GM23338 (cell line): Measurements from ENCODE around the gene GPR39. TPM values are rescaled to one million over a fixed set of nuclear protein-coding genes. Genes with fewer than 3 reads are reported as not detected.
A peak's percentile ranks its signal among the peaks of the same experiment; 100 is the strongest.

ENCODE experiments used
- ATAC-seq: fragments of 200-7000 bp; cut with Tn5 transposase; 3 replicates; pipeline ENCODE4 v1.9.1; 2020
- DNase-seq: peaks from one replicate; pipeline ENCODE4 v3.0.0-alpha.2; 2015; ENCODE audit warnings: low spot score
- H2AFZ ChIP-seq: fragments of 200-600 bp; sonication (generic); 2 replicates; pipeline ENCODE4 v1.8.0; 2016; ENCODE audit warnings: antibody characterized with exemption, mild to moderate bottlenecking, moderate library complexity
- H3F3A ChIP-seq: fragments of 200-600 bp; sonication (generic); replicated peaks from 2 replicates; pipeline ENCODE4 v1.8.0; 2017; ENCODE audit warnings: antibody characterized with exemption, mixed run types, low read depth
- H3K27ac ChIP-seq: fragments of 200-600 bp; sonication (generic); 2 replicates; pipeline ENCODE4 v1.6.1; 2016; ENCODE audit warnings: low read depth
- H3K27me3 ChIP-seq: fragments of 200-600 bp; sonication (generic); 2 replicates; pipeline ENCODE4 v1.8.0; 2016; ENCODE audit warnings: mild to moderate bottlenecking, mixed run types, moderate library complexity; ENCODE audit not compliant: insufficient read depth
- H3K36me3 ChIP-seq: fragments of 200-600 bp; sonication (generic); 2 replicates; pipeline ENCODE4 v1.8.0; 2016; ENCODE audit warnings: mild to moderate bottlenecking; ENCODE audit not compliant: insufficient read depth
- H3K4me1 ChIP-seq: fragments of 200-600 bp; sonication (generic); 2 replicates; pipeline ENCODE4 v1.8.0; 2016; ENCODE audit warnings: mild to moderate bottlenecking, moderate library complexity; ENCODE audit not compliant: insufficient read depth
- H3K4me2 ChIP-seq: fragments of 200-600 bp; sonication (generic); 2 replicates; pipeline ENCODE4 v1.7.1; 2017; ENCODE audit warnings: mixed run types
- H3K4me3 ChIP-seq: fragments of 200-600 bp; sonication (generic); 2 replicates; pipeline ENCODE4 v1.6.1; 2016; ENCODE audit warnings: mixed run types
- H3K79me2 ChIP-seq: fragments of 200-600 bp; sonication (generic); replicated peaks from 2 replicates; pipeline ENCODE4 v1.8.0; 2017; ENCODE audit warnings: mild to moderate bottlenecking; ENCODE audit not compliant: insufficient read depth
- H3K9me2 ChIP-seq: fragments of 200-600 bp; sonication (generic); 2 replicates; pipeline ENCODE4 v1.8.0; 2017; ENCODE audit not compliant: insufficient read depth
- H4K20me1 ChIP-seq: fragments of 200-600 bp; sonication (generic); replicated peaks from 2 replicates; pipeline ENCODE4 v1.8.0; 2017; ENCODE audit warnings: mild to moderate bottlenecking; ENCODE audit not compliant: insufficient read depth
- H3K27ac Mint-ChIP-seq: 2 replicates; pipeline ENCODE4 v1.8.0; 2020; ENCODE audit warnings: inconsistent platforms, mild to moderate bottlenecking, moderate library complexity, mixed read lengths
- H3K27me3 Mint-ChIP-seq: 3 replicates; pipeline ENCODE4 v1.8.0; 2022; ENCODE audit warnings: low read depth, mild to moderate bottlenecking, moderate library complexity, mixed read lengths, inconsistent platforms; ENCODE audit not compliant: insufficient read depth, poor library complexity
- H3K36me3 Mint-ChIP-seq: 3 replicates; pipeline ENCODE4 v1.8.0; 2021; ENCODE audit warnings: low read depth, mild to moderate bottlenecking, inconsistent platforms, moderate library complexity, mixed read lengths
- H3K4me1 Mint-ChIP-seq: 3 replicates; pipeline ENCODE4 v1.8.0; 2020; ENCODE audit warnings: mild to moderate bottlenecking, inconsistent platforms, mixed read lengths
- H3K4me3 Mint-ChIP-seq: 3 replicates; pipeline ENCODE4 v1.8.0; 2021; ENCODE audit warnings: moderate library complexity, mild to moderate bottlenecking, inconsistent platforms, mixed read lengths
- H3K9me3 Mint-ChIP-seq: 3 replicates; pipeline ENCODE4 v1.8.0; 2020; ENCODE audit warnings: moderate library complexity, mild to moderate bottlenecking, inconsistent platforms, mixed read lengths
- CREB1 ChIP-seq: fragments of 250-450 bp; sonication (Bioruptor Pico); IDR thresholded peaks from 2 replicates; pipeline ENCODE4 v1.5.0; 2020; ENCODE audit warnings: low read depth, mild to moderate bottlenecking, moderate library complexity
- CTCF ChIP-seq, 2 experiments: fragments of 200-600 bp in 1 of 2; sonication (generic) in 1 of 2; conservative IDR thresholded peaks; 2 replicates each; pipeline versions ENCODE4 v1.5.1 to v1.6.1; 2016 to 2017; ENCODE audit warnings: antibody characterized with exemption in 2 of 2, low read depth in 2 of 2, mild to moderate bottlenecking in 2 of 2, moderate library complexity in 1 of 2
- EZH2 ChIP-seq: fragments of 200-600 bp; sonication (generic); IDR thresholded peaks from one replicate; pipeline ENCODE4 v1.8.0; 2017; ENCODE audit warnings: antibody characterized with exemption, mild to moderate bottlenecking, low read depth; ENCODE audit not compliant: unreplicated experiment
- EZH2phosphoT487 ChIP-seq: fragments of 200-600 bp; sonication (generic); IDR thresholded peaks from one replicate; pipeline ENCODE4 v1.8.1; 2018; ENCODE audit warnings: antibody characterized with exemption; ENCODE audit not compliant: unreplicated experiment
- JUNB ChIP-seq: IDR thresholded peaks from one replicate; pipeline ENCODE4 v1.6.1; 2016; ENCODE audit warnings: antibody characterized with exemption; ENCODE audit not compliant: unreplicated experiment
- NANOG ChIP-seq: IDR thresholded peaks from 2 replicates; pipeline ENCODE4 v1.6.1; 2016; ENCODE audit warnings: antibody characterized with exemption, borderline replicate concordance
- POLR2AphosphoS5 ChIP-seq: IDR thresholded peaks from 2 replicates; pipeline ENCODE4 v1.6.1; 2016; ENCODE audit warnings: antibody characterized with exemption, low read depth
- REST ChIP-seq: IDR thresholded peaks from one replicate; pipeline ENCODE4 v1.6.1; 2018; ENCODE audit warnings: antibody characterized with exemption; ENCODE audit not compliant: unreplicated experiment
- STAT1 ChIP-seq: IDR thresholded peaks from one replicate; pipeline ENCODE4 v1.6.1; 2016; ENCODE audit warnings: antibody characterized with exemption; ENCODE audit not compliant: unreplicated experiment
- ZNF114 ChIP-seq: fragments of 250-450 bp; sonication (Bioruptor Pico); IDR thresholded peaks from 2 replicates; pipeline ENCODE4 v1.5.0; 2020; ENCODE audit warnings: mild to moderate bottlenecking, moderate library complexity
- ZNF331 ChIP-seq: fragments of 250-450 bp; sonication (Bioruptor Pico); IDR thresholded peaks from 2 replicates; pipeline ENCODE4 v1.5.0; 2020; ENCODE audit warnings: low read depth, mild to moderate bottlenecking, moderate library complexity
- polyA plus RNA-seq: library from polyadenylated mRNA; unstranded; fragments of >200 nt; fragmentation: Nextera tagmentation; extraction: Ambion mirVana; gene quantifications from 2 replicates; pipeline ENCODE4 v1.2.1, GENCODE V29; 2016
- total RNA-seq: library from RNA; depleted of rRNA; stranded (reverse); fragments of >200 nt; shearing (Covaris generic); gene quantifications from 2 replicates; pipeline ENCODE4 v1.2.3, GENCODE V29; 2014
- TF ChIP-seq, protein P1 (sequence below): fragments of 250-450 bp; sonication (Bioruptor Pico); IDR thresholded peaks from 2 replicates; pipeline ENCODE4 v1.5.0; 2020; ENCODE audit warnings: mild to moderate bottlenecking, moderate library complexity
- TF ChIP-seq, protein P2 (sequence below): IDR thresholded peaks from 2 replicates; pipeline ENCODE4 v1.6.1; 2016; ENCODE audit warnings: antibody characterized with exemption

The GPR39 gene
- total and polyA plus RNA-seq, 2 experiments from 2014 or later = 0.55 to 1.9 TPM

- peaks cover 20% of the 10 kb centered on the region for H3K4me1 Mint-ChIP-seq
- H3K4me2 ChIP-seq = no peak overlapping the region
Measured at GRCh38 chr2:132646540-132647108, 230.0 kb downstream of the GPR39 start.

More at GRCh38 chr2:132646540-132647108, 230.0 kb downstream of the GPR39 start:
- Mint-ChIP-seq H3K9me3 (no peaks in the 10 kb centered on the region), H3K27me3 (peaks cover 9% of the 10 kb centered on the region), H3K27ac (no peak overlapping the region), H3K4me3 (no peak overlapping the region), H3K36me3 (no peaks in the 10 kb centered on the region)
- H4K20me1 ChIP-seq = no peaks in the 10 kb centered on the region
- no peaks in the 10 kb centered on the region for H3F3A ChIP-seq
- no peak overlapping the region for H3K27ac ChIP-seq
- H3K4me1 ChIP-seq = peaks cover 9% of the 10 kb centered on the region
- no peaks in the 10 kb centered on the region for H3K27me3 ChIP-seq
- no peaks in the 10 kb centered on the region for H3K36me3 ChIP-seq
- ATAC-seq (no peak), DNase-seq (no peak)
- 0 out of 2 replicates have a peak overlapping the region, but pooled peaks have one; percentile 23 for H2AFZ ChIP-seq
- H3K79me2 ChIP-seq = no peaks in the 10 kb centered on the region
- H3K4me3 ChIP-seq = no peak overlapping the region
- no peak for TF ChIP-seq NANOG
- TF ChIP-seq POLR2AphosphoS5 = no peak
- TF ChIP-seq, protein P1, sequence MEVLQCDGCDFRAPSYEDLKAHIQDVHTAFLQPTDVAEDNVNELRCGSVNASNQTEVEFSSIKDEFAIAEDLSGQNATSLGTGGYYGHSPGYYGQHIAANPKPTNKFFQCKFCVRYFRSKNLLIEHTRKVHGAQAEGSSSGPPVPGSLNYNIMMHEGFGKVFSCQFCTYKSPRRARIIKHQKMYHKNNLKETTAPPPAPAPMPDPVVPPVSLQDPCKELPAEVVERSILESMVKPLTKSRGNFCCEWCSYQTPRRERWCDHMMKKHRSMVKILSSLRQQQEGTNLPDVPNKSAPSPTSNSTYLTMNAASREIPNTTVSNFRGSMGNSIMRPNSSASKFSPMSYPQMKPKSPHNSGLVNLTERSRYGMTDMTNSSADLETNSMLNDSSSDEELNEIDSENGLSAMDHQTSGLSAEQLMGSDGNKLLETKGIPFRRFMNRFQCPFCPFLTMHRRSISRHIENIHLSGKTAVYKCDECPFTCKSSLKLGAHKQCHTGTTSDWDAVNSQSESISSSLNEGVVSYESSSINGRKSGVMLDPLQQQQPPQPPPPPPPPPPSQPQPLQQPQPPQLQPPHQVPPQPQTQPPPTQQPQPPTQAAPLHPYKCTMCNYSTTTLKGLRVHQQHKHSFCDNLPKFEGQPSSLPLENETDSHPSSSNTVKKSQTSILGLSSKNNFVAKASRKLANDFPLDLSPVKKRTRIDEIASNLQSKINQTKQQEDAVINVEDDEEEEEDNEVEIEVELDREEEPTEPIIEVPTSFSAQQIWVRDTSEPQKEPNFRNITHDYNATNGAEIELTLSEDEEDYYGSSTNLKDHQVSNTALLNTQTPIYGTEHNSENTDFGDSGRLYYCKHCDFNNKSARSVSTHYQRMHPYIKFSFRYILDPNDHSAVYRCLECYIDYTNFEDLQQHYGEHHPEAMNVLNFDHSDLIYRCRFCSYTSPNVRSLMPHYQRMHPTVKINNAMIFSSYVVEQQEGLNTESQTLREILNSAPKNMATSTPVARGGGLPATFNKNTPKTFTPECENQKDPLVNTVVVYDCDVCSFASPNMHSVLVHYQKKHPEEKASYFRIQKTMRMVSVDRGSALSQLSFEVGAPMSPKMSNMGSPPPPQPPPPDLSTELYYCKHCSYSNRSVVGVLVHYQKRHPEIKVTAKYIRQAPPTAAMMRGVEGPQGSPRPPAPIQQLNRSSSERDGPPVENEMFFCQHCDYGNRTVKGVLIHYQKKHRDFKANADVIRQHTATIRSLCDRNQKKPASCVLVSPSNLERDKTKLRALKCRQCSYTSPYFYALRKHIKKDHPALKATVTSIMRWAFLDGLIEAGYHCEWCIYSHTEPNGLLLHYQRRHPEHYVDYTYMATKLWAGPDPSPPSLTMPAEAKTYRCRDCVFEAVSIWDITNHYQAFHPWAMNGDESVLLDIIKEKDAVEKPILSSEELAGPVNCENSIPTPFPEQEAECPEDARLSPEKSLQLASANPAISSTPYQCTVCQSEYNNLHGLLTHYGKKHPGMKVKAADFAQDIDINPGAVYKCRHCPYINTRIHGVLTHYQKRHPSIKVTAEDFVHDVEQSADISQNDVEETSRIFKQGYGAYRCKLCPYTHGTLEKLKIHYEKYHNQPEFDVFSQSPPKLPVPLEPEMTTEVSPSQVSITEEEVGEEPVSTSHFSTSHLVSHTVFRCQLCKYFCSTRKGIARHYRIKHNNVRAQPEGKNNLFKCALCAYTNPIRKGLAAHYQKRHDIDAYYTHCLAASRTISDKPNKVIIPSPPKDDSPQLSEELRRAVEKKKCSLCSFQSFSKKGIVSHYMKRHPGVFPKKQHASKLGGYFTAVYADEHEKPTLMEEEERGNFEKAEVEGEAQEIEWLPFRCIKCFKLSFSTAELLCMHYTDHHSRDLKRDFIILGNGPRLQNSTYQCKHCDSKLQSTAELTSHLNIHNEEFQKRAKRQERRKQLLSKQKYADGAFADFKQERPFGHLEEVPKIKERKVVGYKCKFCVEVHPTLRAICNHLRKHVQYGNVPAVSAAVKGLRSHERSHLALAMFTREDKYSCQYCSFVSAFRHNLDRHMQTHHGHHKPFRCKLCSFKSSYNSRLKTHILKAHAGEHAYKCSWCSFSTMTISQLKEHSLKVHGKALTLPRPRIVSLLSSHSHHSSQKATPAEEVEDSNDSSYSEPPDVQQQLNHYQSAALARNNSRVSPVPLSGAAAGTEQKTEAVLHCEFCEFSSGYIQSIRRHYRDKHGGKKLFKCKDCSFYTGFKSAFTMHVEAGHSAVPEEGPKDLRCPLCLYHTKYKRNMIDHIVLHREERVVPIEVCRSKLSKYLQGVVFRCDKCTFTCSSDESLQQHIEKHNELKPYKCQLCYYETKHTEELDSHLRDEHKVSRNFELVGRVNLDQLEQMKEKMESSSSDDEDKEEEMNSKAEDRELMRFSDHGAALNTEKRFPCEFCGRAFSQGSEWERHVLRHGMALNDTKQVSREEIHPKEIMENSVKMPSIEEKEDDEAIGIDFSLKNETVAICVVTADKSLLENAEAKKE = no peak
- TF ChIP-seq STAT1 = no peak
- no peak for TF ChIP-seq REST
- TF ChIP-seq, protein P2, sequence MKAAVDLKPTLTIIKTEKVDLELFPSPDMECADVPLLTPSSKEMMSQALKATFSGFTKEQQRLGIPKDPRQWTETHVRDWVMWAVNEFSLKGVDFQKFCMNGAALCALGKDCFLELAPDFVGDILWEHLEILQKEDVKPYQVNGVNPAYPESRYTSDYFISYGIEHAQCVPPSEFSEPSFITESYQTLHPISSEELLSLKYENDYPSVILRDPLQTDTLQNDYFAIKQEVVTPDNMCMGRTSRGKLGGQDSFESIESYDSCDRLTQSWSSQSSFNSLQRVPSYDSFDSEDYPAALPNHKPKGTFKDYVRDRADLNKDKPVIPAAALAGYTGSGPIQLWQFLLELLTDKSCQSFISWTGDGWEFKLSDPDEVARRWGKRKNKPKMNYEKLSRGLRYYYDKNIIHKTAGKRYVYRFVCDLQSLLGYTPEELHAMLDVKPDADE = no peak
- TF ChIP-seq EZH2phosphoT487 = no peak
- TF ChIP-seq ZNF114 (CRISPR knock-in tag) = no peak
- TF ChIP-seq EZH2 = no peak
- TF ChIP-seq CREB1 (CRISPR knock-in tag) = no peak
- no peak for TF ChIP-seq JUNB
- TF ChIP-seq CTCF (conservative IDR thresholded peaks at IDR 0.05; ENCODE audit: low read depth in 2 of 2) = no peak
- TF ChIP-seq ZNF331 (CRISPR knock-in tag) = no peak
- H3K9me2 ChIP-seq = no peaks in the 10 kb centered on the region
